Cardiac septum (tissue), 1 donor: ENCODE data around the gene BCL2A1. TPM values are rescaled to one million over a fixed set of nuclear protein-coding genes. Genes with fewer than 3 reads are reported as not detected.
"Not testable (repeated sequence)": the region's sequence is repeated elsewhere in the genome, so short reads cannot be mapped to it uniquely, and the experiment has no call there.

ENCODE experiments used
- DNase-seq: peaks from one replicate; pipeline ENCODE4 v3.0.0-alpha.2; 2020; ENCODE audit warnings: low spot score
- intact Hi-C: fragments of 100-400 bp; cut with DNase I; formaldehyde crosslinking; loops from one replicate; pipeline ENCODE4 v1.14.0; 2022
- long read RNA-seq: library from polyadenylated mRNA; unstranded; transcript quantifications from one replicate; pipeline ENCODE4 v2.0.0, GENCODE V29; 2021
- total RNA-seq: library from RNA; stranded (reverse); fragmentation: NEBNext Ultra II Directional; extraction: Animal tissue kit (Norgen Biotek cat#: 25700); gene quantifications from one replicate; pipeline ENCODE4 v1.2.1, GENCODE V29; 2021
- donor health status: DM: no; HTN: no; CAD: no.

The BCL2A1 gene
- 1.1 TPM for total RNA-seq
- long read RNA-seq, partial matches to known transcripts: 0 of 1 reads
- long read RNA-seq, other reads (novel, unspliced or antisense): 0 of 1 reads

DNA sequence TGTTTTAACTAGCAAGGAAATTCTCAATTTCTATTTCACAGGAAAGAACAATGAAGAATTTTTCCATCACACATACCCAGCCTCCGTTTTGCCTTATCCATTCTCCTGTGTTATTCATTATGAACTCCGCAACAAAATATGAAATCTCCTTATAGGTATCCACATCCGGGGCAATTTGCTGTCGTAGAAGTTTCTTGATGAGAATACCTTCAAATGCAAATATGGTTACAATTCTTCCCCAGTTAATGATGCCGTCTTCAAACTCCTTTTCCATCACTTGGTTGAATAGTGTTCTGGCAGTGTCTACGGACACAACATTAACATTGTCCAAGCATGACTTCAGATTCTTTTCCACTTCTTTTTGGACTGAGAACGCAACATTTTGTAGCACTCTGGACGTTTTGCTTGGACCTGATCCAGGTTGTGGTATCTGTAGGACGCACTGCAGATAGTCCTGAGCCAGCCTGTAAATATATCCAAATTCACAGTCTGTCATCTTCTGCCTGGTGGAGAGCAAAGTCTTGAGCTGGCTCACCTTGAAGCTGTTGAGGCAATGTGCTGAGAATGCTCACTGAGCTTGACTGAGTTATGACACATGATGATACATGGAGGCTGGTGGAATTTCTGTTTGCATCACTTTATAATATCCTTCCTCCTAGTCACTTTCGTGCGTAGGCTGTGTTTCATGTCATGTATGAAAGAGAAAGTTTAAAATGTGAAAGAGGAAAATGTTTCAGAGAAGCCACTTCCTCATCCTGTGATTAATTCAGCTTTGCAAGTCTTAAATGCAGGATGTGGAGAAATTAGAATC lies at the start of gene BCL2A1:
TSS of gene BCL2A1 (minus strand) at position 573 of the 811 bp plus-strand sequence. CDS start at position 496, 77 bp downstream.
- no peak for DNase-seq
- intact Hi-C loops: no loop called here

DNA sequence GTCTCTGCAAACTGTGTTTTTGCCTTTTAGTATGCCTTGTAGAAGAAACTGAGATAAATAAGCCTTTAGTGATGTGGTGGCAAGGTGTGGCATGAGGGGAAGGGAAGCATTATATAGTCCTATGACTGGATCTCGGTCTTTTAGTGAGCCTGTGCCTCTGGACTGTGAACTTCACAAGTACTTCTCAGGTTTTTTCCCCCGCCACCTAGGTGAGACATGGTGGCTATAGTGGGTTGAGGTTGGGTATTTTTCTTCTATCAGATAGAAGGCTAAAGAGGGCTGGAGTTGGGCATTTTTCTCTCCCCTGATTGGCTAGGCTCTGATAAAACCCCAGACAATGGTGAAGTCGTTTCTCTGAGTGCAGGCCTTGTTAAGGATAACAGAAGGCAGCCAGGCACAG lies 49.7 kb upstream of the BCL2A1 start:
- intact Hi-C loops: no loop called here
- DNase-seq: no peak

DNA sequence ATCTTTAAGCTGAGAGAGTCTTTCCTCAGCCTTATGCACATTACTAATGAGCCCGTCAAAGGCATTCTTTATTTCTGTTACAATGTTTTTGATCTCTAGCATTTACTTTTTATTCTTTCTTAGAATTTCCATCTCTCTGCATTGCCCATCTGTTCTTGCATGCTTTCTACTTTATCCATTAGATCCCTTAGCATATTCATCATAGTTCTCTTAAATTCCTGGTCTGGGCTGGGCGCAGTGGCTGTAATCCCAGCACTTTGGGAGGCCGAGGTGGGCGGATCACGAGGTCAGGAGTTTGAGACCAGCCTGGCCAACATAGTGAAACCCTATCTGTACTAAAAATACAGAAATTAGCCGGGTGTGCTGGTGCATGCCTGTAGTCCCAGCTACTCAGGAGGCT lies 49.2 kb upstream of the BCL2A1 start:
- DNase-seq, intact Hi-C loops: not testable (repeated sequence)

DNA sequence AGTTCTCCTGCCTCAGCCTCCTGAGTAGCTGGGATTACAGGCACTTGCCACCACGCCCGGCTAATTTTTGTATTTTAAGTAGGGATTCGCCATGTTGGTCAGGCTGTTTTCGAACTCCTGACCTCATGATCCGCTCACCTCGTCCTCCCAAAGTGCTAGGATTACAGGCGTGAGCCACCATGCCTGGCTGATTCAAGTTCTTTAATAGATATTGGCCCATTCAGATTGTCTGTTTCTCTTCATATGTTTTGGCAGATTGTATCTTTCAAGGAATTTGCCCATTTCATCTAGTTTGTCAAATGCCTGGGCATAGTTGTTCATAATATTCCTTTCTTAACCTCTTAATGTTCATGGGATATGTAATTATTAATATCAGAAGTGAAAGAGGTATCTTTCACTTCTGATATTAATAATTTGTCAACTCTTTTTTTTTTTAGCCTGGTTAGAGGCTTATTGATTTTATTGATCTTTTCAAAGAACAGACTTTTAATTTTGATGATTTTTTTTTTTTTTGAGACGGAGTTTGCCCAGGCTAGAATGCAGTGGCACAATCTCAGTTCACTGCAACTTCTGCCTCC lies 48.3 kb upstream of the BCL2A1 start:
- intact Hi-C loops: no loop called here
- no peak for DNase-seq

DNA sequence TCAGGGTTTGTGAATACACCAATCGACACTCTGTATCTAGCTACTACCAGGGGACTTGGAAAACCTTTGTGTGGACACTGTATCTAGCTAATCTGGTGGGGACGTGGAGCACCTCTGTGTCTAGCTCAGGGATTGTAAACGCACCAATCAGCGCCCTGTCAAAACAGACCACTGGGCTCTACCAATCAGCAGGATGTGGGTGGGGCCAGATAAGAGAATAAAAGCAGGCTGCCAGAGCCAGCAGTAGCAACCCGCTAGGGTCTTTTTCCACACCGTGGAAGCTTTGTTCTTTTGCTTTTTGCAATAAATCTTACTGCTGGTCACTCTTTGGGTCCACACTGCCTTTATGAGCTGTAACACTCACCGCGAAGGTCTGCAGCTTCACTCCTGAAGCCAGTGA lies 46.1 kb upstream of the BCL2A1 start:
- DNase-seq, intact Hi-C loops: not testable (repeated sequence)

DNA sequence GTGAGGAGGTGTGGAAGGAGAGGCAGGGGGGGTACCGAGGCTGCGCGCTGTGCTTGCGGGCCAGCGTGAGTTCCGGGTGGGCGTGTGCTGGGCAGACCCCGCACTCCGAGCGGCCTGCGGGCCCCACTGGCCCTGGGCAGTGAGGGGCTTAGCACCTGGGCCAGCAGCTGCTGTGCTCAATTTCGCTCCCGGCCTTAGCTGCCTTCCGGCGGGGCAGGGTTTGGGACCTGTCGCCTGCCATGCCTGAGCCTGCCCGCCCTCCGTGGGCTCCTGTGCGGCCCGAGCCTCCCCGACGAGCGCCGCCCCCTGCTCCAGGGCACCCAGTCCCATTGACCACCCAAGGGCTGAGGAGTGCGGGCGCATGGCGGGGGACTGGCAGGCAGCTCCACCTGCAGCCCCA lies 45.5 kb upstream of the BCL2A1 start:
- DNase-seq, intact Hi-C loops: not testable (repeated sequence)

DNA sequence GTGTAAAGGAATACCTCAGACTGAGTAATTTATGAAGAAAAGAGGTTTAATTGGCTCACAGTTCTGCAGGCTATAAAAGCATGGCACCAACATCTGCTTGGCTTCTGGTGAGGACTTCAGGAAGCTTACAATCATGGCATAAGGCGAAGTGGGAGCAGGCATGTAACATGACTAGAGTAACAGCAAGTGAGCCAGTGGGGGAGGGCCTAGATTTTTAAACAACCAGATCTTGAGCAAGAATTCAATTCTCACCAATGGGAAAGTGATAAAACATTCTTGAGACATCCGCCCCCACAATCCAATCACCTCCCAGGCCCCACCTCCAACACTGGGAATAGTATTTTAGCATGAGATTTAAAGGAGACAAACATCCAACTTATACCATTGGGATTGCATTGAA lies 44.2 kb upstream of the BCL2A1 start:
- DNase-seq: no peak
- intact Hi-C loops: no loop called here

DNA sequence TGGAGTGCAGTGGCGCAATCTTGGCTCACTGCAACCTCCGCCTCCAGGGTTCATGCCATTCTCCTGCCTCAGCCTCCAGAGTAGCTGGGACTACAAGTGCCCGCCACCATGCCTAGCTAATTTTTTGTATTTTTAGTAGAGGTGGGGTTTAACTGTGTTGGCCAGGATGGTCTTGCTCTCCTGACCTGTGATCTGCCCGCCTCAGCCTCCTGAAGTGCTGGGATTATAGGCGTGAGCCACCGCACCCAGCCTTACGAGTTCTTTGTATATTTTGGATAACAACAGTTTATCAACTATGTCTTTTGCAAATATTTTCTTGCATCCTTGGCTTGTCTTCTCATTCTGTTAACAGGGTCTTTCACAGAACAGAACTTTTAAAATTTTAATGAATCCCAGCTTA lies 43.2 kb upstream of the BCL2A1 start:
- intact Hi-C loops, DNase-seq: not testable (repeated sequence)

DNA sequence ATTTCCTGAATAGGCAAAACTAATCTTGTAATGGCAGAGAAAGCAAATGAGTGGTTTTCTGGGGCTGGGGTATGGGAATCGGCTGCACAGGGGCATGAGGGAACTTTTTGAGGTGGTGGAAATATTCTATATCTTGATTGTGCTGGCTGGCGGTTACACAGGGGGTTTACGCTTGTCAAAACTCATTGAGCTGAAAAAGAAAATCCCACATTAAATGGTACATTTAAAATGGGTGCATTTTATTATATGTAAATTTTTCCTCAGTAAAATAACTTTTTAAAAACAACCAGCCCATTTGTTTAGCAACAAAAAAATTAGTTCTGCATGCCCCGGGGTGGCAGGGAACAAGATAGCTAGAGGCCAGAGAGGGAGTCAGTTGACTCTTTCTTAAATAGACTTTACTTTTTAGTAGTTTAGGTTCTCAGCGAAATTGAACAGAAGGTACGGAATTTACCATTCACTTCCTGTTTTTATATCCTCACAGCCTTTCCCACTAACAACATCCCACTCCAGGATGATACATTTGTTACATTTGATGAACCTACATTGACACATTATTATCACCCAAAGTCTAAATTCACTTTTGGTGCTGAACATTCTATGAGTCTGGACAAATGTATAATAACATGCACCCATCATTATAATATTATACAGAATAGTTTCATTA lies 41.2 kb upstream of the BCL2A1 start:
- no peak for DNase-seq
- intact Hi-C loops: no loop called here

DNA sequence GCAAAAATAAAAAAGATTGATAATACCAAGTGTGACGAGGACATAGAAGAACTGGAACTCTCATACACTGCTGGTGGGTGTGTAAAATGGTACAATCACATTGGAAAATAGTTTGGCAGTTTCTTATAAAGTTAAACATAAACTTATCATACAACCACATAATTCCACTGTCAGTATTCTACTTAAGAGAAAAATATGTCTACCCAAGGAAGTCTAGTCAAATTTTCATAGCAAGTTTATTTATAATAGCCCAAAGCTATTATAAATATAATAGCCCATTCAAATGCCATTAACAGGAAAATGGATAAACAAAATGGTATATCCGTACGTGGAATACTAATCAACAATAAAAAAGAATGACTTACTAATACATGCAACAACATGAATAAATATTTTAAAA lies 40.6 kb upstream of the BCL2A1 start:
- intact Hi-C loops: no loop called here
- no peak for DNase-seq

DNA sequence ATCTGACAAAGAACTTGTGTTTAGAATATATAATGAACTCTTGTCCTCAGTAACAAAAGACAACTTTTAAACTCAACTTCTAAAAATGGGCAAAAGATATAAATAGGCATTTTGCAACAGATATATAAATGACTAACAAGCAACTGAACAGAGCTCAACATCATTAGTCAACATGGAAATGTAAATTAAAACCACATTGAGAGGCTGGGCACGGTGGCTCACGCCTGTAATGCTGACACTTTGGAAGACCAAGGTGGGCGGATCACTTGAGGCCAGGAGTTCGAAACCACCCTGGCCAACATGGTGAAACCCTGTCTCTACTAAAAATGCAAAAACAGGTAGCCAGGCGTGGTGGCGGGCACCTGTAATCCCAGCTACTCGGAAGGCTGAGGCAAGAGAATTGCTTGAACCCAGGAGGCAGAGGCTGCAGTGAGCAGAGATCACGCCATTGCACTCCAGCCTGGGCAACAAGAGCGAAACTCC lies 40.1 kb upstream of the BCL2A1 start:
- intact Hi-C loops, DNase-seq: not testable (repeated sequence)

DNA sequence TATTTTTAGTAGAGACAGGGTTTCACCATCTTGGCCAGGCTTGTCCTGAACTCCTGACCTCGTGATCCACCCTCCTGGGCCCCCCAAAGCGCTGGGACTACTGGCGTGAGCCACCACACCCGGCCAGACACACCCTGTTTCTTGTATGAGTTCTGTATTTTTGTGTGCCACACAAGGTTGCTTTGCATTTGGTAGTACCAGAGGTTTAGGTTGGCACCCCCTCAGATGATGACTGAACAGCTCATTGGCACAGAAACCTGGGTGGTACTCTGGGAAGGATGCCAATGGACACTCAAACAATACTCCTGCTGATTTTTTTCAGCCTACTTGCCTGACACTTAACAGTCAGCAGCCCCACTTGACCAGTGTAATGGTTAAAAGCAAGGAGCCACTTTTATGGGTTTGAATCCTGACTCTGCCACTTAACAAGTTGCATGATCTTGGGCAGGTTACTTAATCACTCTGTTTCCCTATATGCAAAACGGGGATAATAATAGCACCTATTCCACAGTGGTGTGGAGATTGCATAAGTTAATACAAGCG lies 39.2 kb upstream of the BCL2A1 start:
- intact Hi-C loops: no loop called here

DNA sequence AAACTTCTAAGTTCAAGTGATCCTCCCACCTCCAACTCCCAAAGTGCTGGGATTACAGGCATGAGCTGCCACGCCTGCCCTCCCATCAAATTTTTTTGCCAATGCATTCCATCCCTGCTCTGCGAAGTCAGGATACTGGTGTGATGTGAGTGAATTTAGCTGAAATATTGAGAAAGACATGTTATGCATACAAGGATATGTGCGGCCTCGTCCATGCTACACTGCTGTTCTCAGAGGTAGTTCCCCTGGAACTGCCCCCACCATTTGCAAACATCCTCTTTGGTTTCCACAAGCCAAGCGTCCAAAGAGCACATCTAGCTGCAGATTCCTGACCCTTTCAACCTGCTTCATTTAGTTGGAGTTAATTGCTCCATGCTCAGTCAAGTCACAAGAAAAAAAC lies 36.5 kb upstream of the BCL2A1 start:
- no peak for DNase-seq
- intact Hi-C loops: no loop called here

More for the DNA sequence above, 39.2 kb upstream of the BCL2A1 start:
- no peak for DNase-seq

DNA sequence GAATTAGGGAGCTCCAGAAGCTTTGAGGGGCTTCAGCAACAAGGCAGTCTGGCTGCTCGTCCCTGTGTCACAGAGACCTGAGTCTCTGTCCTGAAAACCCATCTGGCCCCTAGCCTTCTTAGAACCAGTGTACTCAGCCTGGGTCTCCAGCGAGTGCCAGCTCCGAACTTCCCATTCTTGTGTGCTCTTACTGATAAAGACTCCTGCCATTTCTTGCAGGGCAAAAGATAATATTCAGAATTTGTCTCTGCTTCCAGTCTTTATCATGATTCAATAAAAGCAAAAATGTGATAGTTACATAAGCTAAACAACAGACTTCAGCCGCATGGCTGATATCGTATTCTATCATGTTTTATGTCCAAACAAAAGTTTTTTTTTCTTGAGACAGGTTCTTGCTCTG lies 36.0 kb upstream of the BCL2A1 start:
- DNase-seq: no peak

DNA sequence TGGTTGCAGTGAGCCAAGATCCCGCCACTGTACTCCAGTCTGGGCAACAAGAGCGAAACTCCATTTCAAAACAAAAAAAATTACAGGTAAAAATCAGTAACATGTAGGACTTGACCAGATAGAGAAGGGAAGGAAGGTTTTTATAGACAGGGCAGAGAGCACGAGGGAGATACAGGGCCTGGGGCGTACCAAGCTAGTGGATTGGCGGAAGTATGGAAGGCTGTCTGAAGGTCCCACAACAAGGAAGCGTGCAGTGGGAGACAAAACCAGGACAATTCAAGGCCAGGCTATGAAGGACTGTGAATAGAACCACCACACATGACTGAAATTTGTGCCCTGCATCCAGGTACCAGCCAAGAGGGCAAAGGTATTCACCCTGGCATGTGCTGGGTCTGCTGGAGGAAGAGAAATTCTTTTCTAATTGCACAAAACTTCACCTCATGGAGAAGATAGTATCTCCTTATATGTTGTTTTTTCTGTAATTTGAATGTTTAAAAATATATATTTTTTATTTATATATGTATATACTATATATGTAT lies 33.0 kb upstream of the BCL2A1 start:
- DNase-seq: no peak
- intact Hi-C loops: no loop called here

More for the DNA sequence above, 36.0 kb upstream of the BCL2A1 start:
- intact Hi-C loops: no loop called here

DNA sequence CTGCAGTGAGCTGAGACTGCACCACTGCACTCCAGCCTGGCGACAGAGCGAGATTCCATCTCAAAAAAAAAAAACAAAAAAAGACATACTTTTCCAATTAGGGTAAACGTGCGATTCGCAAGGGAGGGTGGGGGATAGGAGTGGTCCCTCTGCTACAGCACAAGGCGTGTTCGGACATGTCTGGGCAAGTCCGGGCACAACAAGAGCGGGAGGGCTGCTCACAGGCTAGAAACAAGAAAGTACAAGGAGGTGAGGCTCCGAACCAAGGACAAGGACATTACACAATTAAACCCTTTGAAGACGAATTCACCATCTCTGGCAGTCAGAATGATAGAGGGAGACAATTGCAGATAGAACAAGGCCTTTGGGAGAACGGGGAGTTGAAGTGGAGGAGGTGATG lies 32.2 kb upstream of the BCL2A1 start:
- intact Hi-C loops: no loop called here
- DNase-seq: no peak

DNA sequence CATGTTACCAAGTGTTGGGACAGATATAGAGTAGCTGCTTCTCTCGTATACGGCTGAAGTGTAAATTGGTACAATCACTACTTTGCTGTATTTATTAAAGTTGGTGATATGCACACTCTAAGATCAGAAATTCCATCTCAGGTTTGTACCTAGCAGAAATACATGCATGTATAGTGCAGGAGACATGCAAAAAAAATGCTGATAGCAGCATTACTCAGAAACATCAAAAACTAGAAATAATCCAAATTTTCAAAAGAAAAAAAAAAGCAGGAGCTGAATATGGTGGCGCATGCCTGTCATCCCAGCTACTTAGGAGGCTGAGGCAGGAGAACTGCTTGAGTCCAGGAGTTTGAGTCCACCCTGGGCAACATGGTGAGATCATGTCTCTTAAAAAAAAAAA lies 31.3 kb upstream of the BCL2A1 start:
- DNase-seq: no peak
- intact Hi-C loops: no loop called here

DNA sequence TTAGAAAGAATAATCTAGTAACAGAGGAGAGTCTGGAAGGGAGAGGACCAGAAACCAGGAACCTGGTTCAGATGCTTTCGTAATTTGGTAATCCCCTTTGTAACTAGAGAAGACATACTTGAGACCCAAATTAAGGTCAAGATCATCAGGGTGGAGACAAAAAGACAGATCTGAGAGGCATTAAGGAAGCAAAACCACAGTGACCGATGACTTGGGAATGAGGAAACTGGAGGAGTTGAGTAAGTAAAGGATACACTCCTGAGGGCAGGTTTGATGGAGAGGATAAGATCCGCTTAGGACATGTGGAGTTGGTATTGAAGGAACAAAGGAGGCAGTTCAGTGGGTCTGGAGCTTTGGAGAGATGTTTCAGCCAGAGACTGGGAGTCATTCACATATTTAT lies 23.6 kb upstream of the BCL2A1 start:
- DNase-seq: no peak

DNA sequence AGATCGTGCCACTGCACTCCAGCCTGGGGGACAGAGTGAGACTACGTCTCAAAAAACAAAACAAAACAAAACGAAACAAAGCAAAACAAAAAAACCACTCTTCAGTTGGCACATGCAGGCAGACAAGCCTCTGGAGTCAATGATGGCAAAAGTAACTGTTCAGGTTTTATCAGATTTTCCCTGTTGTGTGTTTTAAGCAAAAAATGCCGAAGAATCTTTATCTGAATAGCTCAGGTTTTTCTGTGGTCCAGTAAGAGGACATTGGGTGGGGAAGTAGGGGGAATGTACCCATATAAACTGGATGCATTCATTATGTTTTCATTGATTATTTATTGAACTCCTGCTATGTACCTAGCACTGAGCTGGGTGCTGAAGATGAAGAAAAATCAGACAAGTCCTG lies 20.8 kb upstream of the BCL2A1 start:
- no peak for DNase-seq

More for the DNA sequence above, 23.6 kb upstream of the BCL2A1 start:
- intact Hi-C loops: loop anchor here (5.0 kb wide), 1 partner anchor 612 kb away; no protein-coding TSS in a partner anchor

DNA sequence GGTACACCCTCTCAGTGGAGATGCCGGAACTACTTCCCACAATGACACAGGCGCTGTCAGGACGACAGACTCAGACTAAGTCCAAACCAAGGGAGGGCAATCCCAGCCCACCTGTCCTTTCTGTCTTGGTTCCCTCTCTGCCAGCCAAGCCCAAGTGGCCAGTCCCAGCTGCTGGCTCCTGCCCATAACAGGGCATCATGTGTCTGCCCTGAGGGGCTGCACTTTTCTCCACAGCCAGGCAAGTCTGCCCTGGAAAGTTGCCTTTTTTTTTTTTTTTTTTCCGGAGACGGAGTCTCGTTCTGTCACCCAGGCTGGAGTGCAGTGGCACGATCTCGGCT lies 20.0 kb upstream of the BCL2A1 start:
- intact Hi-C loops: loop anchor here (5.0 kb wide), 1 partner anchor 609 kb away; no protein-coding TSS in a partner anchor
- DNase-seq: no peak

More for the DNA sequence above, 20.8 kb upstream of the BCL2A1 start:
- intact Hi-C loops: loop anchor here (5.0 kb wide), 1 partner anchor 610 kb away; no protein-coding TSS in a partner anchor
